ENCODE results near the gene TBC1D22A.
A peak's percentile ranks its signal among the peaks of the same experiment; 100 is the strongest.

Gene TBC1D22A

DNA sequence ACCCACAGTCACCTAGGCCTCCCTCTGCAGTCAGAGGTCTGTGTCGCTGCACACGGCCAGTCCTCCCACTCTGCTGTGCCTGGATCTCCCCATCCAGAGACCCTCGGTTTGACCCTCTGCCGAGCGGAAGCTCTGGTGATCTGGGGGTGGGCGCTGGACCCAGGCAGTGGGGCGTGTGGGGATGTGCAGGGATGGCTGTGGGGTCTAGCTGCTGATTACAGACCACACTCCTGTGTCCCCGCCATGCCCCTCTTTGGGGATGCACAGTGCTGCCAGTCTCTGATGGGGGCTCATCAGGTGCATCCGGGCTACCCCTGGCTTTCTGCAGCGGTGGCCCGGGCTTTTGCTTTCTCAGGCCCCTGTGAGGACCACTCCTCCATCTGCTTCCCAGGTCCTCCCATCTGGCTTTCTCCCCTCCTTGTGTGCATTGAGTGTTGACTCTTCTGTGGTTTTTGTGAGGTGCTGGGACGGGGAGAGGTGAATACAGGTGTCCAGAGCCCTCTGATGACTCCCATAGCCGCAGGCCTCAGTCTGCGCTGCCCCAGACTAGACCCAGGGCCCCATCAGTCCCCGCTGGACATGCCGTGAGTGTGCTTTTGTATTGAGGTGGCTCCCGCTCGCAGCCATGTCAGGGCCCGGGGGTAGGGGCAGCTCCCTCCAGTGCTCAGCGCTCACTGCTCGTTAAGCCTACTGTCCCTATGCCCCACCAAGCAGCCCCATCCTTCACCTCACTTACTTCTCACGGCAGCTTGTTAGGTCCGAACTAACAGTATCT lies 251.6 kb downstream of the TBC1D22A start:
- no peak for DNase-seq (ENCODE audit: low read depth in 2 of 2)

DNA sequence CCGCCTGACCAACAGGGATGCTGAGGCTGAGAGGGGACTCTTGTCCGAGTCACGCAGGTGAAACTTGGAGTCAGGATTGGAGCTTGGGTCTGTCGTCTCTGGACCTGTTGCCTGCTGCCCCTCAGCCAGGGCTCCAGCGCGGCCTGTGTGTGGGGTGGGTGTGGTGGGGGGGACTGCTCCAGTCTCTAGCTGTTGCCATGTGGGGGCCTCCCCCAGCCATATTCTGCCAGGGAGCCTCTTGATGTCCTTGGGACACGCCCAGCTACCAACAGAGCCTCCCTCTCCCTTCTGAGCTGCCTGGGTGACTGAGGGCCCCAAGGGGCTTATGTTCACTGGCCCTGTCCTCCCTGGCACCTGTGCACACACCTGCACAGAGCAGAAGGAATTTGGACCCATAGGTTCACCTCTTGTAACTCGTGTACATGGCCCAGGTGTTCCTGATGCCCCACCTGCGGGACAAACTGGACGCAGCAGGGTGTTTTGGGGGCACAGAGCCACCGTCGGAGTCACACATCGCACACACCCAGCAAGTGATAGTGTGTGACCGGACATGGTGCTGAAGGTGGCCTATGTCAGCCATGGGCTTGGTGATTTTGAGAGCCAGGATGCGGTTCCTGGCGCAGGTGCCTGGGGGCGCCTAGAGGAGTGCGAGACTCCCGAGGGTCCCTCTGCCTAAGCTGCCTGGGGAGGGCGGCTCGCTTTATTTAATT lies 252.3 kb downstream of the TBC1D22A start:
- no peak for DNase-seq (ENCODE audit: low read depth in 2 of 2)

GRCh38 chr22:47015589-47016178 lies 253.2 kb downstream of the TBC1D22A start:
- no peak for DNase-seq (ENCODE audit: low read depth in 2 of 2)

DNA sequence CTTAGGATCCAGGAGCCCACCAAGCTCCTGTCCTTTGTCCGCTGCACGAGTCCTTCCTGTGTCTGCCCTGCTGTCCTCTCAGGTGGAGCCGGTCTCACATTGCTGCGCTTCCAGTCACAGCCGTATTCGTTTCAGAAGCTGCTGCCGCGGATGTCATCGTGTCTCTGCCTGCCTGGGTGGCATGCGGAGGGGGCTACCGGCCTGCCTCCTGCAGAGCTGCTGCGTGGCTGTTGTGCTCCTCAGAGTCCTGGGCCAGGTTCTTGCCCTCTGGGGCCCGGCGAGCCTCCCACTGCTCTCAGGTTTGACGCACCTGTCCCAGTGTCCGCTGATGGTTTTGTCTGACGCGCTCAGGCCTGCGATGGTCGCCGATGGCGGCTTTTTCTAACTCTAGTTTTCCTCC lies 254.2 kb downstream of the TBC1D22A start:
- no peak for DNase-seq (ENCODE audit: low read depth in 2 of 2)

DNA sequence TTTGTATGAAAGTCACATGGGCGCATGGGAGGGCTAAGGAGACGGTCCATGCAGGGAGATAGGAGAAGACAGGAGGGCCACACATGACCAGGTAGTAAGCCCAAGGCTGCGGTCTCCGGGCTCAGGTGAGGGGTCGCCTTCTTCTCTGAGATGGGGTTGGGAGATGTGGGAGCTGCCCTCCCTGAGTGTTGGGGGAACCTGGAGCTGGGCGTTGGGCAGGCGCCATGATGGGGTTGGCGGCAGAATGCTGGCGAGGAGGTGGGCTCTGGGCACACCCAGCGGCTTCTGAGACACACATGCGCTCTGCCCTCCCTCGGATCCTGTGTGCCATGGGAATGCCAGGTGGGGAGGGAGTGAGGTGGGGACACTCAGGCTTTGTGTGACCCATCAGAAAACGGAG lies 254.8 kb downstream of the TBC1D22A start:
- no peak for DNase-seq (ENCODE audit: low read depth in 2 of 2)

DNA sequence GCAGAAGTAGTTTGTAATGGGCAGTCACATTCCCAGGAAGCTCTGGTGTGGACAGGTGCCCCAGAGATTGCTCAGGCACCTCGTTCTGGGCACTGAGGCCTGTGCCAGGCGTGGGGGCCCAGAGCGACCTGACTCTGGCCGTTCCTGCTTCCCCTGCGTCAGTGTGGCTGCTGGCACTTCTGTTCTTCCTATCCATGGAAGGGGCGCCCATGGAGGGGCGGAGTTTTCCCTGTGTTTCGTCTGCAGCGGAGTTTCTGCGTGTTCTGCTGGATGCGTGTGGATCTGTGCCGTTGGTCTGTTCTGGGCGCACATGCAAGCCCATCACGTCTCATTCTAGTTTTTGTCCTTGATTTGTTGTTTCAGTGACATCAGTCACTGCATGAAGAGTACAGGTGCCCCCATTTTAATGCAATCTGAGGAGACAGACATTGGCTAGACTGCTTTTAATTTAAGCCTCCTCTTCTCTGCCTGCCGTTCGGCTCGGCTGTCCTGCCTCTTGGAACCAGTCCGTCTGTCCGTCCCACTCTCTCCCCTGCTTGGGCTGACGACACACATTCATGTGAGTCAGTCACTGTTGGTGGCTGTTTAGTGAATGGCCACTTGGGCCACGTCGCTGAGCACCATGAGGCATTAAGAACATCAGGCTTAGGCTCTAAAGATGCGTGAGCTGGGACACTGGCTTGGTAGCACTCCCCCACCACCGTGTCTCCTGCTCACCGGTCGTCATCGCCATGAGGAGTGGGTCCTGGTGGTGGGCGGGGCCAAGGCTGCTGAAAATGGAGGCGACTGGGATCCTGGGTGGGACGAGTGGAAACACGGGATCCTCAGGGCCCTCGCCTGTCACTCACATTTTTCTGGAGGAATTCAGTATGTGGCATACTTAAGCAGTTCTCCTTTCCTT lies 255.8 kb downstream of the TBC1D22A start:
- DNase-seq (ENCODE audit: low read depth in 2 of 2) = no peak

- DNase-seq (ENCODE audit: low read depth in 2 of 2) = no peak
Observed at GRCh38 chr22:47019012-47019790, 256.8 kb downstream of the TBC1D22A start.

DNA sequence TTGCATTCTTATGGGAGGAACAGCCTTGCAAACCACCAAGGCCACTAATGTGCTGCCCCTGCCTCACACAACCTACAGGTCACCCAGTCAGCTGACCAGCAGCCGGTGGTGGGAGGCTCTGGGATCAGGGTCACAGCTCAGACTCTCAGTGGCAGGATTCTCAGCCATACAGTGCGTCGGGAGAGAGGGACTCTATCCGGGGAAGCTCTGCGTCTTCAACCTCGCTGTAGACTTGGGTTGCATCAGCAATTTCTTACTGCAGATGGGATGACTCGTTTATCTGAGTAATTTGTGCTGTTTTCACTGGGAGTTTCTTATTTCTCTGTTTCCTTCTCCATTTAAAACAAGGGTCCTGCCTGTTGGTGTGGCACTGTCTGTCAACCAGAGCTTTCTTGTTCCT lies 257.7 kb downstream of the TBC1D22A start:
- peak in 1 of 2 experiments; percentile 16 for DNase-seq (ENCODE audit: low read depth in 2 of 2)

DNA sequence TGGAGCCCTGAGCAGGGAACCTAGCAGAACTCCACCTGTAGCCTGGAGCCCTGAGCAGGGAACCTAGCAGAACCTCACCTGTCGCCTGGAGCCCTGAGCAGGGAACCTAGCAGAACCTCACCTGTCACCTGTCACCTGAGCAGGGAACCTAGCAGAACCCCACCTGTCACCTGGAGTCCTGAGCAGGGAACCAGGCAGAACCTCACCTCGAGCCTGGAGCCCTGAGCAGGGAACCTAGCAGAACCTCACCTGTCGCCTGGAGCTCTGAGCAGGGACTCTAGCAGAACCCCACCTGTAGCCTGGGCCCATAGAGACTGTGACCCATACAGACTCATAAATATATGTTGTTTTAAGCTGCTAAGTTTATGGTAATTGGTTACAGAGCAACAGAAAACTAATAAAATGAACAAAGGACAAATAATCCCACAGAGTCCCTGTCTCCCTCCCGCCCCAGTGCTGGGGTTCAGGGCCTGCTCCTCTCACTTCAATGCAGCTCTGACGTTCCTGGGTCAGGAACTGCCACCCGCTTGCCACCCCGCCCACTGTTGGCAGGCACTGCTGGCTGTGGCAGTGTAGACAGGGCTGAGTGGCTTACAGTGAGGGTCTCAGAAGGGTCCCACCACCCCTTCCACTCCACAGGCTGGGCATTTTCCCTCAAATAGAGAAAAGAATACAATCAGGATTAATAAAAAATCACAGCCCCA lies 259.1 kb downstream of the TBC1D22A start:
- no peak for DNase-seq (ENCODE audit: low read depth in 2 of 2)

GRCh38 chr22:47022075-47022473 lies 259.6 kb downstream of the TBC1D22A start:
- DNase-seq (ENCODE audit: low read depth in 2 of 2) = no peak

GRCh38 chr22:47022475-47022874 lies 260.0 kb downstream of the TBC1D22A start:
- no peak for DNase-seq (ENCODE audit: low read depth in 2 of 2)

DNA sequence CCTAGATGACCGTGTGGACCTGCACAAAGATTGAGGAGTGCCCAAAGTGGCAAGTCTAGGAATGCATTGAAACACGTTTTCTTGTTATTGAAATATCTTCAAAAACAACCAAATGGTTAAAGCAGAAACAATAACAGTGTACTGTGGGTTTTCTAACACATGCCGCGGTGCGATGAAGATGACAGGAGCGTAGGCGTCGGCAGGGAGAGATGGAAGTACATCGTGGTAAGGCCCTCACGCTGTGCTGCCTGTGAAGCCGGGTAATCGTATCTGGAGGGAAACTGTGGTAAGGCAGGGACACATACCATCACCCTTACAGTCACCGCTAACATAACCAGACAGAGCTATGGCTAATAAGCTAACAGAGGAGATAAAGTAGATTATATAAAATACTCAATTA lies 261.4 kb downstream of the TBC1D22A start:
- DNase-seq (ENCODE audit: low read depth in 2 of 2) = no peak

- DNase-seq (ENCODE audit: low read depth in 2 of 2) = no peak
Observed at GRCh38 chr22:47027766-47028165, 265.3 kb downstream of the TBC1D22A start.

DNA sequence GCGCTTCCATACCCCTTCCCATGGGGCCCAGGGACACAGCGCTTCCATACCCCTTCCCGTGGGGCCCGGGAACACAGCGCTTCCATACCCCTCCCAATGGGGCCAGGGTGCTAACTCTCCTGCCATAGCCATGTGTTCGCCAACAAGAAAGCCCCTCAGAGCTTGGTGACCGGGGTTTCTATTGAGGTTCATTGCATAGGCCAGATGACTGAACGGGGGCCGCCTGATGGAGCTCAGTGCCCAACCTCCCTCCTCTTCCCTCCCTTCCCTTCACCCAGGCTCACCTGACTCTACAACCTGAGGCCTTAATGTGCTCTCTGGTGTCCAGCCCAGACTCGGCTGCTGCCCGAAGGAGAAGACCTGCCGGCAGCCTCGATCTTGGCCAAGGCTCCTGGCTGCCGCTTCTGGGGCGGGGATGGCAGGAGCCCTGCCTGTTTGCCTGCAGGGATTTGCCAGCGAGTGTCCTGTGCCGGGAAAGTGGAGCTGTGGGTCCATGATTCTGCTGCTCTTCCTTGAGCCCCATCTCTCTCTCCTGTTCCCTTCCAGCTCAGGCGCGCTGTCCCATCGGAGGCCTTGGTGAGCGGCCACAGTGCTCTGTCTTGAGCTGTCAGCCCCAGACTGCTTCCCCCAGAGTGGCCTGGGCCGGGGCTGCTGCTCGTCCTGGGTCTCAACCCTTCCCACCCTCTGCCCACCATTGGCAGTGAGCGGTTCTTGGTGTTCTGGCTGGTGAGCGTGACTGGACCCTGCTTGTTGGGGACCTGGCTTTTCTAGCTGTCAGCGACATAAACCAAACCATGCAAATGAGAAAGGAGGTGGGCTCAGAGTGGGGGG lies 267.0 kb downstream of the TBC1D22A start:
- DNase-seq (ENCODE audit: low read depth in 2 of 2) = no peak

- no peak for DNase-seq (ENCODE audit: low read depth in 2 of 2)
Observed at GRCh38 chr22:47030143-47030661, 267.8 kb downstream of the TBC1D22A start.

GRCh38 chr22:47030881-47031627 lies 268.6 kb downstream of the TBC1D22A start:
- no peak for DNase-seq (ENCODE audit: low read depth in 2 of 2)

DNA sequence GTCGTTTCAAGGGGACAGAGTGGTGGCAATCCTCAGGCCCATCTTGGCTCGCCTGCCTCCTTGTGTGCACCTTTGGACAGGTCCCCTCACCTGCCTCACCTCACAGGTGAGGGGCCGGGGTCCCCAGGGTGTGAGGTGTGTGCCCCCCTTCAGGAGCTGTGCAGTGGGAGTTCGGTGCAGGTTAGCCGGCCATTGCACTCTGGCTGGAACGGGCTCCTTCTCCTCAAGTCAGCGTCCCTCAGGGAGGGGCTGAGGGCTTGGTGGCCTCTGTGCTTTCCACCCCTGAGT lies 269.1 kb downstream of the TBC1D22A start:
- DNase-seq (ENCODE audit: low read depth in 2 of 2) = no peak

DNA sequence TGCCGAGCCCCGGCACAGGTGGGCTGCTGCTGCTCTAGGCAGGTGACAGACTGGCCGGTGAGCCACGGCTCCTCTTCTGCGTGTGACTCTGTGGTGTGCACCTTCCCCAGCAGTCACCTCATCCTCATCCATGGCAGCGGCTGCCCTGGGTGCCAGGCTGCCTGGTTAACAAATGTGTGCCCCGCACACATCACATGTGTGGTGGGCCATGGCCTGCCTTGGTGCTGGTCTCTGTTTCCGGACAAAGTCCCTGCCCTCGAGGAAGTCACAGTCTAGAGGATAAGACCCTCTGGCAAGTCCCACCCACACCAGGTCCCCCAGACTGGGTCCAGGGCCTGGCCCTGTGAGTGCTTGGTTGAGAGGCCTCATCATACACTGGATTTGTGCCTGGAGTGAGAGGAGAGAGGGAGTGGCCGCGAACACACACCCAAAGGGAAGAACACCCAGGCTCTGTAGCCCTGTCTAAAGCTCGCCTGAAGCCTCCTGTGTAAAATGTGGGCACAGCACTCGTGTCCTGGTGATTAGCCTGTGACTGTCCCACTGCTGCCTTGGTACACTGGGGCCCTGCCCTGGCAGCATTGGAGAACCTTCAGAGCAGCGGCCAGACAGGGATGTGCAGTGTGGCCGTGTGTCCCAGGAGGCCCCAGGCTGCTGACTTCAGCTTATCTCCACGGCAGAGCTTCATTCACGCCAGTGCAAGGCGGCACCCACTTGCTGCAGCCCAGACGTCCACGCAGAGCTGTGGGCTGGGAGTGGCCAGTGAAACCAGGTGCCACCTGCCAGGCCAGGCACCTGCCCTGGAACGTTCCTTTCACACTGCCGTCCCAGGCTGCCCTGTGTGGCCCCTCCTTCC lies 269.9 kb downstream of the TBC1D22A start:
- DNase-seq (ENCODE audit: low read depth in 2 of 2) = no peak
